Astrocyte (in vitro differentiated cells and primary cell): ENCODE data around the gene XYLB. TPM values are rescaled to one million over a fixed set of nuclear protein-coding genes. Genes with fewer than 3 reads are reported as not detected.

Experiments used
- DNase-seq: peaks from one replicate; pipeline ENCODE4 v3.0.0-alpha.2; 2010; ENCODE audit warnings: low read depth
- FAIRE-seq: peaks from 2 replicates; lab custom pipeline; 2011; peaks lifted over from hg19 to GRCh38; lab: Jason Lieb, UNC
- H2AFZ ChIP-seq: 2 replicates; pipeline ENCODE4 v1.6.0; 2012; ENCODE audit warnings: low read depth, low read length, inconsistent platforms
- H3K27ac ChIP-seq: 2 replicates; pipeline ENCODE4 v1.5.1; 2011; ENCODE audit warnings: low read depth, low read length, inconsistent platforms
- H3K27me3 ChIP-seq: 2 replicates; pipeline ENCODE4 v1.6.0; 2011; ENCODE audit warnings: low read length, inconsistent platforms; ENCODE audit not compliant: insufficient read depth
- H3K36me3 ChIP-seq: 2 replicates; pipeline ENCODE4 v1.5.1; 2011; ENCODE audit warnings: low read length, inconsistent platforms; ENCODE audit not compliant: insufficient read depth
- H3K4me1 ChIP-seq: 2 replicates; pipeline ENCODE4 v1.5.1; 2011; ENCODE audit warnings: low read length, inconsistent platforms; ENCODE audit not compliant: insufficient read depth
- H3K4me2 ChIP-seq: 2 replicates; pipeline ENCODE4 v1.6.0; 2012; ENCODE audit warnings: low read length, inconsistent platforms
- H3K4me3 ChIP-seq: 2 replicates; pipeline ENCODE4 v1.5.1; 2011; ENCODE audit warnings: low read depth, mild to moderate bottlenecking, low read length, inconsistent platforms; ENCODE audit not compliant: insufficient read depth
- H3K79me2 ChIP-seq: 2 replicates; pipeline ENCODE4 v1.6.0; 2012; ENCODE audit warnings: mild to moderate bottlenecking, low read length, inconsistent platforms; ENCODE audit not compliant: insufficient read depth
- H3K9ac ChIP-seq: 2 replicates; pipeline ENCODE4 v1.6.0; 2012; ENCODE audit warnings: mild to moderate bottlenecking, low read length, inconsistent platforms
- H3K9me3 ChIP-seq: 2 replicates; pipeline ENCODE4 v1.5.1; 2012; ENCODE audit warnings: low read depth, mild to moderate bottlenecking, low read length, inconsistent platforms; ENCODE audit not compliant: insufficient read depth
- H4K20me1 ChIP-seq: 2 replicates; pipeline ENCODE4 v1.6.0; 2012; ENCODE audit warnings: low read length, inconsistent platforms; ENCODE audit not compliant: insufficient read depth
- H3K27ac Mint-ChIP-seq: one replicate; pipeline ENCODE4 v1.8.0; 2021; ENCODE audit warnings: mild to moderate bottlenecking, mixed read lengths; ENCODE audit not compliant: unreplicated experiment
- H3K27me3 Mint-ChIP-seq: one replicate; pipeline ENCODE4 v1.8.0; 2021; ENCODE audit warnings: low read depth, mixed read lengths; ENCODE audit not compliant: unreplicated experiment
- H3K36me3 Mint-ChIP-seq: one replicate; pipeline ENCODE4 v1.8.0; 2021; ENCODE audit warnings: low read depth, mixed read lengths; ENCODE audit not compliant: unreplicated experiment
- H3K4me1 Mint-ChIP-seq: one replicate; pipeline ENCODE4 v1.8.0; 2021; ENCODE audit warnings: low read depth, mixed read lengths; ENCODE audit not compliant: unreplicated experiment
- H3K4me3 Mint-ChIP-seq: one replicate; pipeline ENCODE4 v1.8.0; 2021; ENCODE audit warnings: mild to moderate bottlenecking, moderate library complexity, mixed read lengths; ENCODE audit not compliant: unreplicated experiment
- H3K9me3 Mint-ChIP-seq: one replicate; pipeline ENCODE4 v1.8.0; 2021; ENCODE audit warnings: mild to moderate bottlenecking, mixed read lengths; ENCODE audit not compliant: unreplicated experiment
- CTCF ChIP-seq: IDR thresholded peaks from 2 replicates; pipeline ENCODE4 v1.5.1; 2011; ENCODE audit warnings: low read depth, mild to moderate bottlenecking, inconsistent platforms, low read length, moderate library complexity; ENCODE audit not compliant: insufficient read depth
- EZH2 ChIP-seq: IDR thresholded peaks from 2 replicates; pipeline ENCODE4 v1.6.1; 2012; ENCODE audit warnings: mild to moderate bottlenecking, low read length, inconsistent platforms; ENCODE audit not compliant: insufficient read depth
- total RNA-seq: library from RNA; stranded (reverse); gene quantifications from 2 replicates; pipeline ENCODE4 v1.2.1, GENCODE V29; 2021

Gene XYLB
- total RNA-seq, 1 donor from 2014 or later, result 2.3 TPM

GRCh38 chr3:38361496-38361895 lies 14.9 kb downstream of the XYLB start:
- no peaks in the 10 kb centered on the region for H3K9me3 Mint-ChIP-seq
- H3K4me1 Mint-ChIP-seq, result no peaks in the 10 kb centered on the region
- TF ChIP-seq EZH2 (no peak), CTCF (no peak)
- Histone ChIP-seq H3K79me2 (no peaks in the 10 kb centered on the region), H3K9ac (no peak overlapping the region), H4K20me1 (no peaks in the 10 kb centered on the region), H3K4me3 (no peak overlapping the region), H2AFZ (no peak overlapping the region), H3K4me2 (no peak overlapping the region), H3K27me3 (no peaks in the 10 kb centered on the region), H3K36me3 (no peaks in the 10 kb centered on the region), H3K27ac (no peak overlapping the region), H3K9me3 (no peaks in the 10 kb centered on the region), H3K4me1 (no peaks in the 10 kb centered on the region)
- FAIRE-seq (no peak), DNase-seq (no peak)
- H3K27me3 Mint-ChIP-seq, result no peaks in the 10 kb centered on the region
- no peak overlapping the region for H3K27ac Mint-ChIP-seq
- no peak overlapping the region for H3K4me3 Mint-ChIP-seq
- H3K36me3 Mint-ChIP-seq, result peaks cover 12% of the 10 kb centered on the region

- H4K20me1 ChIP-seq, result no peaks in the 10 kb centered on the region
- H3K27ac ChIP-seq, result no peak overlapping the region
- no peaks in the 10 kb centered on the region for H3K4me1 ChIP-seq
- Mint-ChIP-seq H3K9me3 (no peaks in the 10 kb centered on the region), H3K36me3 (peaks cover 15% of the 10 kb centered on the region), H3K4me3 (no peak overlapping the region), H3K4me1 (no peaks in the 10 kb centered on the region), H3K27me3 (no peaks in the 10 kb centered on the region), H3K27ac (no peak overlapping the region)
- H3K9ac ChIP-seq, result no peak overlapping the region
- no peaks in the 10 kb centered on the region for H3K9me3 ChIP-seq
- H2AFZ ChIP-seq, result no peak overlapping the region
- no peaks in the 10 kb centered on the region for H3K27me3 ChIP-seq
- no peaks in the 10 kb centered on the region for H3K36me3 ChIP-seq
- no peak for FAIRE-seq
- H3K4me3 ChIP-seq, result no peak overlapping the region
- H3K79me2 ChIP-seq, result no peaks in the 10 kb centered on the region
- H3K4me2 ChIP-seq, result no peak overlapping the region
- no peak for DNase-seq
- TF ChIP-seq EZH2 (no peak), CTCF (no peak)
Measured at GRCh38 chr3:38362825-38363224, 16.2 kb downstream of the XYLB start.

GRCh38 chr3:38364721-38365400 lies 18.3 kb downstream of the XYLB start:
- Mint-ChIP-seq H3K4me1 (no peaks in the 10 kb centered on the region), H3K27me3 (no peaks in the 10 kb centered on the region), H3K36me3 (peaks cover 19% of the 10 kb centered on the region), H3K9me3 (peaks cover 8% of the 10 kb centered on the region), H3K4me3 (no peak overlapping the region), H3K27ac (no peak overlapping the region)
- no peak overlapping the region for H2AFZ ChIP-seq
- no peaks in the 10 kb centered on the region for H3K79me2 ChIP-seq
- FAIRE-seq (no peak), DNase-seq (no peak)
- peaks cover 2% of the 10 kb centered on the region for H3K36me3 ChIP-seq
- no peak overlapping the region for H3K4me2 ChIP-seq
- H3K9ac ChIP-seq, result no peak overlapping the region
- no peaks in the 10 kb centered on the region for H3K4me1 ChIP-seq
- H3K9me3 ChIP-seq, result no peaks in the 10 kb centered on the region
- no peaks in the 10 kb centered on the region for H4K20me1 ChIP-seq
- no peaks in the 10 kb centered on the region for H3K27me3 ChIP-seq
- H3K4me3 ChIP-seq, result no peak overlapping the region
- H3K27ac ChIP-seq, result no peak overlapping the region
- TF ChIP-seq CTCF (no peak), EZH2 (no peak)
